OCI-LY7 (cell line): ENCODE results near the gene ZIC5.

Experiments
- CTCF ChIP-seq: fragments of 200-600 bp; sonication (generic); conservative IDR thresholded peaks from 2 replicates; pipeline ENCODE4 v1.5.1; 2014; ENCODE audit warnings: mild to moderate bottlenecking, antibody characterized with exemption, low read length, moderate library complexity, mixed read lengths
- EZH2phosphoT487 ChIP-seq: fragments of 200-600 bp; sonication (generic); IDR thresholded peaks from 2 replicates; pipeline ENCODE4 v1.6.1; 2018; ENCODE audit warnings: low read depth, borderline replicate concordance, mild to moderate bottlenecking, mixed run types, antibody characterized with exemption, low read length, moderate library complexity, mixed read lengths

- no peak for TF ChIP-seq CTCF
- TF ChIP-seq EZH2phosphoT487: no peak
These were observed 17.9 kb upstream of the ZIC5 start for GRCh38 chr13:99989276-99990125.
